ENCODE data around the gene ROGDI. TPM values are rescaled to one million over a fixed set of nuclear protein-coding genes. Genes with fewer than 3 reads are reported as not detected.

The ROGDI gene
- total RNA-seq, 4 donors from 2014 or later: 16.4 to 35.8 (median 31.6) TPM

DNA sequence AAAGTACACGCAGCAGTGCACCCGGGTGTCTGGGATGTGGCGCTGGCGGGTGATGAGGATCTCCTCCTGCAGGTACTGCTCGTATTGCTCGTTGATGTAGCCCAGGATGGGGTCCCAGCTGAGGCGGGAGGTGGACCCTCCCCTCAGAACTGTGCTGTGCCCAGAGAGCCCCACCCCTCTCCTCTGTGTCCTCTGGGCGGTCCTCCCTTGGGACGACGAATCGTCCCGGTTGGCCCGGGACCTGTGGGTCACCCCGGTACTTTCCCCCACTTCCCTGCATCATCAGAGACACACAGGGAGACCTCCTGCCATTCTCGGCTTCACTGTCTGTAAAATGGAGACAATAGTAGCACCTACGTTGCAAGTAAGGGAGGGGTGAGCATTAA is 18.5 kb downstream of the ROGDI start:
- no peak for DNase-seq
- peaks cover 0 to 14% (median 4%) of the 10 kb centered on the region in 3 donors for H3K4me1 ChIP-seq
- WGBS, 2 donors: 50 to 80% methylated on average over 1 to 3 of the region's 16 CpGs
- no peak overlapping the region for H3K4me3 ChIP-seq
- H3K36me3 ChIP-seq: no peaks in the 10 kb centered on the region
- H3K27ac ChIP-seq: no peak overlapping the region
- TF ChIP-seq CTCF (IDR thresholded peaks at IDR 0.05): no peak
- no peak for TF ChIP-seq POLR2A (IDR thresholded peaks at IDR 0.05)
- intact Hi-C loops (cut with DNase I): no loop called here
- no peaks in the 10 kb centered on the region for H3K9me3 ChIP-seq
- H3K27me3 ChIP-seq: no peaks in the 10 kb centered on the region

DNA sequence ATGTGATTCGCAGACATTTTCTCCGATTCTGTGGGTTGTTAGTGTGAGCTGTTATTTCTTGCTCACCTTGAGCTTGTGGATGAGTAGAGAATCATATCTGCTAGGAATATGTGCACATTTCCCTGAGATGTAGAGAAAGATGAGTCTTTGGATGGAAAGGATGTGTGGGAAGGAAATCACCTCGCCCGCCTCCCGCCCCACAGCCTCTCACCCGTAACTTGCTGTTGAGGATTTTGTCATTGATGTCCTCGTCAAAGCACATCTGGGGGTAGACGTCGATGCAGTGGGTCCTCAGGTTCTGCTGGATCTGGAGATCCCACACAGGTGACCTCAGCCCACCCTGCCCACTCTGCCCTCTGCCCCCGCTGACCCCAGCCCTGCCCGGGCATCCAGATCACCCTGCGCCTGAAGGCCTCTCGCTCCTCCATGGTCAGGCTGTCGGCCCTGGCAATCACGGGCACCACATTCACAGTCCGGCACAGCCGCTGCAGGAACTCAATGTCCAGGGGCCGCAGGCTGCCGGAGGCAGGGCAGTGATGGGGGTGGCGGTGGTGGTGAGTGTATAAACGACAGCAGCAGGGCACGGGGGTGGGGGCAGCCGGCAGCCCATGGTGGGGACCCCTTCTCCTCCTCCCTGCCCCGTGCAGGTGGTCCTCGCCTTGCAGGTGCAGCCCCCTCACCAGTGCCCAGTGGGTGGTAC is 19.0 kb downstream of the ROGDI start:
- H3K9me3 ChIP-seq: no peaks in the 10 kb centered on the region
- no peak overlapping the region for H3K27ac ChIP-seq
- H3K4me3 ChIP-seq: no peak overlapping the region
- H3K36me3 ChIP-seq: no peaks in the 10 kb centered on the region
- intact Hi-C loops (cut with DNase I): no loop called here
- no peaks in the 10 kb centered on the region for H3K27me3 ChIP-seq
- H3K4me1 ChIP-seq: peaks cover 0 to 14% (median 4%) of the 10 kb centered on the region in 3 donors
- 83 to 86% methylated on average over 14 of the region's 25 CpGs for WGBS, 2 donors
- DNase-seq: no peak
- TF ChIP-seq POLR2A (IDR thresholded peaks at IDR 0.05) (no peak), CTCF (IDR thresholded peaks at IDR 0.05) (no peak)

- H3K9me3 ChIP-seq: no peaks in the 10 kb centered on the region
- H3K4me3 ChIP-seq: no peak overlapping the region
- no peak overlapping the region for H3K27ac ChIP-seq
- H3K36me3 ChIP-seq: no peaks in the 10 kb centered on the region
- DNase-seq: no peak
- H3K4me1 ChIP-seq: no peaks in the 10 kb centered on the region
- intact Hi-C loops (cut with DNase I): no loop called here
- WGBS, 2 donors: 62 to 70% methylated on average over 3 to 4 of the region's 4 CpGs
- H3K27me3 ChIP-seq: peaks cover 0 to 4% (median 0%) of the 10 kb centered on the region in 4 donors
- no peak for TF ChIP-seq POLR2A (IDR thresholded peaks at IDR 0.05)
- no peak for TF ChIP-seq CTCF (IDR thresholded peaks at IDR 0.05)
Measured at GRCh38 chr16:4780235-4780634, 22.2 kb downstream of the ROGDI start.

DNA sequence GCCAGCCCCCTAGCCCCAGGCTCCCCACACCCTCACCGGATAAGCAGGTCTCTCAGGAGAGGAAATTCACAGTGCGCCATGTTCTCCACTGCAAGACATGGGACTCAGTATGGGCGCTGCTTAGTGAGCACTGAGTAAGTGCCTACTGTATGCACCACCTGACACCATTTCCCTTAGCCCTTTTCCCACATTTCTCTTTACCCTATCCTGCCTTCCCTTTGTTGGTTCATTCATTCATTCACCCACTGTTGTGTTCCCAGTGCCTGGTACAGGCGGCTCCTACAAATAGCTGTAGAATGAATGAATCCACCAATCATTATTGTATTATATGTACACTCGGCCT is 24.4 kb downstream of the ROGDI start:
- TF ChIP-seq POLR2A (IDR thresholded peaks at IDR 0.05): no peak
- TF ChIP-seq CTCF (IDR thresholded peaks at IDR 0.05): no peak
- Histone ChIP-seq H3K4me3 (no peak overlapping the region), H3K27ac (no peak overlapping the region), H3K4me1 (no peaks in the 10 kb centered on the region), H3K9me3 (no peaks in the 10 kb centered on the region), H3K27me3 (peaks cover 0 to 4% (median 0%) of the 10 kb centered on the region in 4 donors), H3K36me3 (no peaks in the 10 kb centered on the region)
- DNase-seq: no peak
- 93 to 97% methylated on average over 4 to 5 of the region's 5 CpGs for WGBS, 2 donors
- intact Hi-C loops (cut with DNase I): no loop called here

- no peak for TF ChIP-seq POLR2A (IDR thresholded peaks at IDR 0.05)
- TF ChIP-seq CTCF (IDR thresholded peaks at IDR 0.05): no peak
- DNase-seq: no peak
- Histone ChIP-seq H3K27ac (no peak overlapping the region), H3K36me3 (no peaks in the 10 kb centered on the region), H3K27me3 (peaks cover 0 to 4% (median 0%) of the 10 kb centered on the region in 4 donors), H3K4me1 (no peaks in the 10 kb centered on the region), H3K9me3 (no peaks in the 10 kb centered on the region), H3K4me3 (no peak overlapping the region)
- WGBS, 2 donors: 79 to 87% methylated on average over 11 of the region's 17 CpGs
- intact Hi-C loops (cut with DNase I): no loop called here
Measured at GRCh38 chr16:4777339-4778049, 24.9 kb downstream of the ROGDI start.

Measured in esophagus squamous epithelium (tissue), 5 donors.